B cell (primary cell): Measurements from ENCODE around the gene NUDT7.

Source experiments
- CTCF ChIP-seq: fragments of 200-600 bp; IDR thresholded peaks from one replicate; pipeline ENCODE4 v1.8.0; 2022; ENCODE audit warnings: antibody characterized with exemption, mild to moderate bottlenecking
- EZH2 ChIP-seq: IDR thresholded peaks from 2 replicates; pipeline ENCODE4 v1.6.1; 2012; ENCODE audit warnings: borderline replicate concordance, low read depth, mild to moderate bottlenecking, moderate library complexity, low read length; ENCODE audit not compliant: insufficient read depth, poor library complexity, severe bottlenecking

GRCh38 chr16:77736879-77737278 is 14.6 kb downstream of the NUDT7 start:
- TF ChIP-seq EZH2 (no peak), CTCF (no peak)
